Fibroblast of lung (primary cell): ENCODE measurements around the gene CTNNA1.

Source experiments
- CTCF ChIP-seq, 2 donors: IDR thresholded peaks in 1 of 2; conservative IDR thresholded peaks in 1 of 2; 1 replicate in 1 of 2; 2 replicates in 1 of 2; pipeline ENCODE4 v1.5.1; 2011 to 2012; ENCODE audit warnings: low read length in 2 of 2, control low read depth in 1 of 2, inconsistent platforms in 1 of 2, low read depth in 1 of 2, mild to moderate bottlenecking in 1 of 2
- EZH2 ChIP-seq: IDR thresholded peaks from 2 replicates; pipeline ENCODE4 v1.5.1; 2012; ENCODE audit warnings: low read length, control low read depth, mild to moderate bottlenecking; ENCODE audit errors: missing control alignments

DNA sequence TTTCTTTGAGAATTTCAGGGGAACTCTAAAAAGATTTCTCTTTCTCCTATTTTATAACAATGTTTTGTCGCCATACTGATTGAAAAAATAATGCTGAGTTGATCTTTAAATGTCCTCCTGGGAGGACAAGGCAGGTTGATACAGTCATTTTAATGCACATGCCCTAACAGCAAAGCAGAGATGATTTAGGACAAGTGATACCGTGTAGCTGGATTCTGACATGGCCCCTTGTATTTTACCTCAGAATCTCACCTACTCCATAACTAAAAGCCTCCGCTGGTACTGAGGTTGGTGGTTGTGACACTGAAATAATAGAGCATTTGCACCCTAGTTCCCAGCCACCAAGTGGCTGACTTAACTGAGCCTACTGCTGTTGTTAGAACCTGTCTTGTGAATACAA is 122.7 kb downstream of the CTNNA1 start:
- TF ChIP-seq CTCF (conservative IDR thresholded peaks at IDR 0.05 in 1 of 2, IDR thresholded peaks at IDR 0.05 in 1 of 2; ENCODE audit: low read depth in 1 of 2, low read length in 2 of 2) (no peak), EZH2 (no peak)
